IMR-90 (cell line): Measurements from ENCODE around the gene COX10. TPM values are rescaled to one million over a fixed set of nuclear protein-coding genes. Genes with fewer than 3 reads are reported as not detected.

Experiments
- ATAC-seq: fragments of 200-7000 bp; cut with Tn5 transposase; 2 replicates; pipeline ENCODE4 v1.9.1; 2020; ENCODE audit warnings: low read depth, mild to moderate bottlenecking, moderate library complexity
- BruUV-seq: library from RNA; stranded (reverse); fragments of 400-500 nt; replicated peaks from 2 replicates; lab custom pipeline; 2021; lab: Mats Ljungman, UMichigan
- CTCF ChIA-PET: fragments of 300-600 bp; formaldehyde crosslinking; extraction: SDS; loops from one replicate; lab custom pipeline; 2021; ENCODE audit warnings: antibody characterized with exemption; lab: Yijun Ruan, JAX
- POLR2A ChIA-PET: fragments of 300-600 bp; sonication (Branson Sonifier 250); formaldehyde crosslinking; loops from one replicate; lab custom pipeline; 2022; ENCODE audit warnings: antibody characterized with exemption; ENCODE audit not compliant: unreplicated experiment; lab: Charles Lee
- DNase-seq: peaks from one replicate; pipeline ENCODE4 v3.0.0; 2013
- H2AFZ ChIP-seq: replicated peaks from 2 replicates; pipeline ENCODE3; 2013; ENCODE audit warnings: low read length, mild to moderate bottlenecking; ENCODE audit not compliant: poor library complexity
- H2AK5ac ChIP-seq: 2 replicates; pipeline ENCODE4 v1.6.1; 2013; ENCODE audit warnings: low read depth, low read length, inconsistent platforms
- H2AK9ac ChIP-seq: replicated peaks from 2 replicates; pipeline ENCODE3; 2013; ENCODE audit warnings: mild to moderate bottlenecking, low read depth, low read length, moderate library complexity; ENCODE audit not compliant: poor library complexity
- H2BK120ac ChIP-seq: 2 replicates; pipeline ENCODE4 v1.6.1; 2013; ENCODE audit warnings: low read depth, low read length, inconsistent platforms
- H2BK15ac ChIP-seq: 3 replicates; pipeline ENCODE4 v1.6.1; 2013; ENCODE audit warnings: low read depth, low read length, inconsistent platforms
- H2BK20ac ChIP-seq: 2 replicates; pipeline ENCODE4 v1.6.1; 2013; ENCODE audit warnings: low read depth, mild to moderate bottlenecking, inconsistent platforms, low read length, moderate library complexity
- H2BK5ac ChIP-seq: 2 replicates; pipeline ENCODE4 v1.6.1; 2013; ENCODE audit warnings: mild to moderate bottlenecking, low read depth, low read length, inconsistent platforms; ENCODE audit not compliant: poor library complexity, severe bottlenecking
- H3K14ac ChIP-seq: replicated peaks from 2 replicates; pipeline ENCODE4 v1.6.1; 2013; ENCODE audit warnings: low read depth, low read length, inconsistent platforms
- H3K18ac ChIP-seq: 2 replicates; pipeline ENCODE4 v1.6.1; 2013; ENCODE audit warnings: low read depth, low read length, control low read depth
- H3K23ac ChIP-seq: 2 replicates; pipeline ENCODE4 v1.6.1; 2013; ENCODE audit warnings: low read depth, low read length, inconsistent platforms
- H3K27ac ChIP-seq: 2 replicates; pipeline ENCODE4 v1.5.1; 2013; ENCODE audit warnings: mild to moderate bottlenecking, control low read depth, low read length; ENCODE audit not compliant: insufficient read depth
- H3K27me3 ChIP-seq: 2 replicates; pipeline ENCODE4 v1.6.1; 2013; ENCODE audit warnings: low read length; ENCODE audit not compliant: control insufficient read depth, insufficient read depth
- H3K36me3 ChIP-seq: 2 replicates; pipeline ENCODE4 v1.6.1; 2013; ENCODE audit warnings: low read length, mixed read lengths; ENCODE audit not compliant: control insufficient read depth, insufficient read depth
- H3K4ac ChIP-seq: 2 replicates; pipeline ENCODE4 v1.6.1; 2013; ENCODE audit warnings: low read depth, low read length, inconsistent platforms
- H3K4me1 ChIP-seq: 2 replicates; pipeline ENCODE4 v1.6.1; 2013; ENCODE audit warnings: low read length, mixed read lengths; ENCODE audit not compliant: control insufficient read depth, insufficient read depth
- H3K4me2 ChIP-seq: 2 replicates; pipeline ENCODE4 v1.6.1; 2013; ENCODE audit warnings: low read depth, mild to moderate bottlenecking, control low read depth, low read length, moderate library complexity
- H3K4me3 ChIP-seq: 2 replicates; pipeline ENCODE4 v1.5.1; 2013; ENCODE audit warnings: low read depth, mild to moderate bottlenecking, control low read depth, low read length, moderate library complexity; ENCODE audit not compliant: insufficient read depth
- H3K56ac ChIP-seq: 2 replicates; pipeline ENCODE4 v1.6.1; 2013; ENCODE audit warnings: low read length, inconsistent platforms; ENCODE audit not compliant: insufficient read depth; ENCODE audit errors: extremely low read depth
- H3K79me1 ChIP-seq, 2 experiments: 2 replicates each; pipeline ENCODE4 v1.6.1; 2013; ENCODE audit warnings: low read length in 2 of 2, inconsistent platforms in 1 of 2, low read depth in 1 of 2
- H3K9ac ChIP-seq: 2 replicates; pipeline ENCODE4 v1.6.1; 2013; ENCODE audit warnings: low read depth, low read length, control low read depth
- H3K9me1 ChIP-seq: 2 replicates; pipeline ENCODE4 v1.6.1; 2013; ENCODE audit warnings: low read length, inconsistent platforms; ENCODE audit not compliant: insufficient read depth
- H3K9me3 ChIP-seq: 2 replicates; pipeline ENCODE4 v1.6.1; 2013; ENCODE audit warnings: low read length; ENCODE audit not compliant: control insufficient read depth, insufficient read depth
- H4K20me1 ChIP-seq: 2 replicates; pipeline ENCODE4 v1.6.1; 2013; ENCODE audit warnings: low read length, inconsistent platforms; ENCODE audit not compliant: insufficient read depth
- H4K5ac ChIP-seq: 2 replicates; pipeline ENCODE4 v1.6.1; 2013; ENCODE audit warnings: mild to moderate bottlenecking, low read depth, low read length, control low read depth
- H4K8ac ChIP-seq, 2 experiments: 2 replicates each; pipeline ENCODE4 v1.6.1; 2013; ENCODE audit warnings: low read depth in 2 of 2, low read length in 2 of 2, control low read depth in 1 of 2, inconsistent platforms in 1 of 2
- H4K91ac ChIP-seq: 2 replicates; pipeline ENCODE4 v1.6.1; 2013; ENCODE audit warnings: low read depth, low read length, inconsistent platforms; ENCODE audit not compliant: insufficient read depth
- BHLHE40 ChIP-seq: fragments of 150-350 bp; IDR thresholded peaks from 2 replicates; pipeline ENCODE4 v1.6.1; 2016; ENCODE audit warnings: mild to moderate bottlenecking, low read depth, low read length
- CHD1 ChIP-seq: IDR thresholded peaks from 2 replicates; pipeline ENCODE4 v1.6.1; 2012; ENCODE audit warnings: low read depth, low read length, improper control_type of control experiment
- CTCF ChIP-seq: conservative IDR thresholded peaks from 2 replicates; pipeline ENCODE4 v1.5.1; 2012; ENCODE audit warnings: mild to moderate bottlenecking, low read depth, low read length, improper control_type of control experiment
- WGBS, 2 experiments: methylation state at CpG; one replicate each; pipeline versions ENCODE4 v1.1.5 to v1.1.7; 2013; ENCODE audit warnings: missing lambda C conversion rate in 2 of 2; ENCODE audit not compliant: insufficient read length in 1 of 2; ENCODE audit errors: extremely low coverage in 2 of 2; 5-methylcytosine and 5-hydroxymethylcytosine counted together
- dilution Hi-C: fragments of 300-500 bp; cut with HindIII; formaldehyde crosslinking; loops from one replicate; pipeline ENCODE4 v1.14.3; 2018; ENCODE audit warnings: low sequenced_read_pairs; ENCODE audit not compliant: unreplicated experiment
- in situ Hi-C: fragments of 300-500 bp; cut with MboI; formaldehyde crosslinking; loops from 3 replicates; pipeline ENCODE4 v1.14.3; 2019; ENCODE audit warnings: low sequenced_read_pairs, inconsistent platforms, mixed read lengths
- intact Hi-C: fragments of 100-400 bp; cut with micrococcal nuclease; formaldehyde crosslinking; loops from 2 replicates; pipeline ENCODE4 v1.10.0; 2022
- polyA plus RNA-seq, 3 experiments: library from polyadenylated mRNA; depleted of rRNA; stranded (reverse); fragments of >200 nt; gene quantifications; 2 replicates each; pipeline ENCODE4 v1.2.3, GENCODE V29; 2012; ENCODE audit warnings: low replicate concordance in 1 of 3
- total RNA-seq: library from RNA; depleted of rRNA; stranded (reverse); fragments of >200 nt; gene quantifications from 2 replicates; pipeline ENCODE4 v1.2.3, GENCODE V29; 2012

The COX10 gene
- total and polyA plus RNA-seq, 2 of the 4 experiments (the other 2 are of a cell fraction), result 15.4 to 16.1 TPM

GRCh38 chr17:14138649-14139048 lies 69.3 kb downstream of the COX10 start:
- Histone ChIP-seq H2AK9ac (no peak overlapping the region), H3K23ac (no peak overlapping the region), H4K20me1 (0 out of 2 replicates have a peak, but pooled peaks cover 3% of the 10 kb centered on the region), H3K9ac (no peak overlapping the region), H3K36me3 (no peaks in the 10 kb centered on the region), H2BK120ac (no peak overlapping the region), H3K4me2 (no peak overlapping the region), H4K5ac (no peak overlapping the region), H2AFZ (no peak overlapping the region), H2BK5ac (no peak overlapping the region), H2BK15ac (no peak overlapping the region), H3K56ac (no peak overlapping the region), H3K14ac (no peak overlapping the region), H3K4me3 (no peak overlapping the region), H3K4ac (no peak overlapping the region), H3K4me1 (peaks cover under 1% of the 10 kb centered on the region; the same call in 1 of the 2 replicates), H3K27ac (no peak overlapping the region), H4K8ac (no peak overlapping the region), H3K27me3 (no peaks in the 10 kb centered on the region), H3K79me1 (peaks cover 4 to 6% of the 10 kb centered on the region in 2 experiments), H3K9me1 (peaks cover 4% of the 10 kb centered on the region; the same call in 1 of the 2 replicates), H2BK20ac (no peak overlapping the region), H3K9me3 (no peaks in the 10 kb centered on the region), H4K91ac (no peak overlapping the region), H3K18ac (no peak overlapping the region), H2AK5ac (no peak overlapping the region)
- ChIA-PET CTCF (no interaction called here), POLR2A (no interaction called here)
- intact Hi-C loops, result no loop called here
- DNase-seq, result no peak
- dilution Hi-C loops, result no loop called here
- BruUV-seq, result no TSS peak
- no CpG with 5 or more reads among the region's 7 CpGs for WGBS, 2 experiments
- no peak for ATAC-seq
- in situ Hi-C loops, result no loop called here
- TF ChIP-seq CHD1 (no peak), CTCF (no peak), BHLHE40 (no peak)
